Measurements from ENCODE around the gene MMP24. TPM values are rescaled to one million over a fixed set of nuclear protein-coding genes. Genes with fewer than 3 reads are reported as not detected.

Gene MMP24
- total RNA-seq, 1 experiment from 2014 or later = 13.0 TPM

DNA sequence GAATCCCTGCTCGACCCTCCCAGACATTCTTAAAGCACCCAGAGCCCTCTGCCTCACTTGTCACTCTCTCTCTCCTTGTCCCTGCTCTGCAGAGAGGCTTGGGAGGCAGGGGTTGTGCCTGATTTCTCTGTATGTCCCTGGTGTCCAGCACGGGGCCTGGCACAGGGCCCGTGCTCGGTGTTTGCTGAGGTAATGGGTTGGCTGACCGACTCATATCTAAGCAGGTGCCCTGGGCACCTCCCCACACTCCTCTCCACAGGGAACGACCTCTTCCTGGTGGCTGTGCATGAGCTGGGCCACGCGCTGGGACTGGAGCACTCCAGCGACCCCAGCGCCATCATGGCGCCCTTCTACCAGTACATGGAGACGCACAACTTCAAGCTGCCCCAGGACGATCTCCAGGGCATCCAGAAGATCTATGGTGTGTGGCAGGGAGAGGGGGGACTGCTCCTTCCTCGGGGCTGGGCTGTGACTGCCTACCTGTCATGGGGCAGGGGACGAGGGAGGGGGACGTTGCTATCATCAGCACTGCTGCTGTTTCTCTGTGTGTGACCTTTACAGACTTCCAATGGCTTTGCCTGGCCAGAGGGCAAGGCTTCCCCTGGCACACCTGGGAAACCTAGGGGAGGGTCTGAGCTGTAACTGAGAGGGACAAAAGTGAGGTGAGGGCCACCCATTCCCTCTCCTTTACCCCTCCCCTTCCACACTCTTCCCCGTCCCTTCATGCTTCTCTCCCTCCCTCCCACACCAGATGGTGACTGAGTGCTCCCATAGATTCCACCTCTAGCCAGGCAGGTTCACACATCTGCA lies 37.2 kb downstream of the MMP24 start:
- DNase-seq = peak in 1 of 2 experiments; percentile 57

DNA sequence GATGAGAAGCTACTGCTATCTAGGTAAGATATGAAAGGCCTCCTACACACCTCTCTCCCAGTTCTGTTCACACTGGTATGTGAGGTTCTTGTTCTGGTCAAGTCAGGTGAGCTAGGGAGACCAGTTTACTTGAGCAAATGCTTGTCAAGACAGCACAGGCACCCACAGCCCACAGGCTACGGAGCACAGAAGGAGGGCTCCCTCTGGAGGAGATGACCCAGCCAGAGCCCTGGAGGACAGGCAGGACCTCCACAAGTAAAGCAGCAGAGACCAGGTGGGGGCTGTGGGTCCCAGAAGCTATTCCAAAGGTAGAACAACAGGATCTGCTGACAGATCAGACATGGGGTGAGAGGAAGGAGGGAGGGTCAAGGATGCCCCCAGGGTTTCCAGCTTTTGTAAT lies 38.3 kb downstream of the MMP24 start:
- DNase-seq = peak; percentile 97 to 98

More for the DNA sequence above, 37.2 kb downstream of the MMP24 start:
- no peaks in the 10 kb centered on the region; the same call in 1 of the 2 replicates for H3K36me3 ChIP-seq (ENCODE audit: control insufficient read depth, insufficient read depth, low read length)
- H3K27ac Mint-ChIP-seq (ENCODE audit: unreplicated experiment) = peak overlapping the region; percentile 98
- intact Hi-C loops (cut with micrococcal nuclease; ENCODE audit: unreplicated experiment) = loop anchor here (1.0 to 5.0 kb wide), 8 partner anchors 36 to 431 kb away; partner anchors contain the start of genes ACSS2 and TRPC4AP
- H3K9me3 ChIP-seq = no peaks in the 10 kb centered on the region
- peaks cover 19% of the 10 kb centered on the region for H3K36me3 Mint-ChIP-seq (ENCODE audit: insufficient read depth, unreplicated experiment)
- H3K27me3 ChIP-seq (replicated peaks; ENCODE audit: control insufficient read depth, insufficient read depth, low read length) = no peaks in the 10 kb centered on the region
- H3K4me1 Mint-ChIP-seq (ENCODE audit: low read depth, unreplicated experiment) = peaks cover 48% of the 10 kb centered on the region
- TF ChIP-seq, protein P1, sequence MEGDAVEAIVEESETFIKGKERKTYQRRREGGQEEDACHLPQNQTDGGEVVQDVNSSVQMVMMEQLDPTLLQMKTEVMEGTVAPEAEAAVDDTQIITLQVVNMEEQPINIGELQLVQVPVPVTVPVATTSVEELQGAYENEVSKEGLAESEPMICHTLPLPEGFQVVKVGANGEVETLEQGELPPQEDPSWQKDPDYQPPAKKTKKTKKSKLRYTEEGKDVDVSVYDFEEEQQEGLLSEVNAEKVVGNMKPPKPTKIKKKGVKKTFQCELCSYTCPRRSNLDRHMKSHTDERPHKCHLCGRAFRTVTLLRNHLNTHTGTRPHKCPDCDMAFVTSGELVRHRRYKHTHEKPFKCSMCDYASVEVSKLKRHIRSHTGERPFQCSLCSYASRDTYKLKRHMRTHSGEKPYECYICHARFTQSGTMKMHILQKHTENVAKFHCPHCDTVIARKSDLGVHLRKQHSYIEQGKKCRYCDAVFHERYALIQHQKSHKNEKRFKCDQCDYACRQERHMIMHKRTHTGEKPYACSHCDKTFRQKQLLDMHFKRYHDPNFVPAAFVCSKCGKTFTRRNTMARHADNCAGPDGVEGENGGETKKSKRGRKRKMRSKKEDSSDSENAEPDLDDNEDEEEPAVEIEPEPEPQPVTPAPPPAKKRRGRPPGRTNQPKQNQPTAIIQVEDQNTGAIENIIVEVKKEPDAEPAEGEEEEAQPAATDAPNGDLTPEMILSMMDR (IDR thresholded peaks at IDR 0.05; ENCODE audit: insufficient read depth in 1 of 2, low read depth in 1 of 2, low read length in 1 of 2, severe bottlenecking in 1 of 2, unreplicated experiment in 1 of 2) = no peak
- BruUV-seq (replicated peaks) = TSS peak; percentile 74
- no peaks in the 10 kb centered on the region for H3K27me3 Mint-ChIP-seq (ENCODE audit: insufficient read depth, unreplicated experiment)
- H3K4me3 ChIP-seq (ENCODE audit: low read depth, low read length) = peak overlapping the region; percentile 13
- no peaks in the 10 kb centered on the region for H3K9me3 Mint-ChIP-seq (ENCODE audit: unreplicated experiment)
- ChIA-PET CTCF (interaction anchor here (0.5 to 9.0 kb wide), 40 partner anchors 11 to 1744 kb away, joined by 3 to 354 read pairs (median 5); partner anchors contain the start of genes ACSS2, CEP250, EDEM2 and EIF6), POLR2A (interaction anchor here (0.5 to 3.8 kb wide), 44 partner anchors 10 to 1270 kb away, joined by 3 to 119 read pairs (median 5); partner anchors contain the start of genes ACSS2, CEP250, EDEM2 and EIF6)
- H3K4me3 Mint-ChIP-seq (ENCODE audit: unreplicated experiment) = peak overlapping the region; percentile 63
- H3K4me1 ChIP-seq = peaks cover 65% of the 10 kb centered on the region

More for the DNA sequence above, 38.3 kb downstream of the MMP24 start:
- Mint-ChIP-seq H3K4me3 (ENCODE audit: unreplicated experiment) (peak overlapping the region; percentile 63), H3K4me1 (ENCODE audit: low read depth, unreplicated experiment) (peaks cover 41% of the 10 kb centered on the region), H3K9me3 (ENCODE audit: unreplicated experiment) (no peaks in the 10 kb centered on the region), H3K36me3 (ENCODE audit: insufficient read depth, unreplicated experiment) (peaks cover 28% of the 10 kb centered on the region), H3K27ac (ENCODE audit: unreplicated experiment) (peak overlapping the region; percentile 98), H3K27me3 (ENCODE audit: insufficient read depth, unreplicated experiment) (no peaks in the 10 kb centered on the region)
- H3K36me3 ChIP-seq (ENCODE audit: control insufficient read depth, insufficient read depth, low read length) = no peaks in the 10 kb centered on the region; the same call in 1 of the 2 replicates
- ChIA-PET CTCF (interaction anchor here (0.5 to 9.0 kb wide), 36 partner anchors 11 to 690 kb away, joined by 3 to 354 read pairs (median 5); partner anchors contain the start of genes ACSS2, CEP250, EDEM2 and EIF6), POLR2A (interaction anchor here (0.6 to 3.8 kb wide), 18 partner anchors 9 to 1179 kb away, joined by 3 to 119 read pairs (median 4); partner anchors contain the start of genes CEP250, EDEM2, EIF6 and NCOA6)
- TF ChIP-seq, protein P1 (IDR thresholded peaks at IDR 0.05; ENCODE audit: insufficient read depth in 1 of 2, low read depth in 1 of 2, low read length in 1 of 2, severe bottlenecking in 1 of 2, unreplicated experiment in 1 of 2) = peak; percentile 89 to 92
- peaks cover 58% of the 10 kb centered on the region for H3K4me1 ChIP-seq
- intact Hi-C loops (cut with micrococcal nuclease; ENCODE audit: unreplicated experiment) = loop anchor here (1.0 to 5.0 kb wide), 6 partner anchors 49 to 432 kb away; partner anchors contain the start of genes ACSS2 and TRPC4AP
- H3K4me3 ChIP-seq (ENCODE audit: low read depth, low read length) = no peak overlapping the region
- H3K9me3 ChIP-seq = no peaks in the 10 kb centered on the region
- H3K27me3 ChIP-seq (replicated peaks; ENCODE audit: control insufficient read depth, insufficient read depth, low read length) = no peaks in the 10 kb centered on the region
- BruUV-seq (replicated peaks) = no TSS peak

All from Caco-2 (cell line).